ENCODE measurements around the gene CWC22.

- TF ChIP-seq EP300 (IDR thresholded peaks at IDR 0.05) = no peak
- TF ChIP-seq, protein P1, sequence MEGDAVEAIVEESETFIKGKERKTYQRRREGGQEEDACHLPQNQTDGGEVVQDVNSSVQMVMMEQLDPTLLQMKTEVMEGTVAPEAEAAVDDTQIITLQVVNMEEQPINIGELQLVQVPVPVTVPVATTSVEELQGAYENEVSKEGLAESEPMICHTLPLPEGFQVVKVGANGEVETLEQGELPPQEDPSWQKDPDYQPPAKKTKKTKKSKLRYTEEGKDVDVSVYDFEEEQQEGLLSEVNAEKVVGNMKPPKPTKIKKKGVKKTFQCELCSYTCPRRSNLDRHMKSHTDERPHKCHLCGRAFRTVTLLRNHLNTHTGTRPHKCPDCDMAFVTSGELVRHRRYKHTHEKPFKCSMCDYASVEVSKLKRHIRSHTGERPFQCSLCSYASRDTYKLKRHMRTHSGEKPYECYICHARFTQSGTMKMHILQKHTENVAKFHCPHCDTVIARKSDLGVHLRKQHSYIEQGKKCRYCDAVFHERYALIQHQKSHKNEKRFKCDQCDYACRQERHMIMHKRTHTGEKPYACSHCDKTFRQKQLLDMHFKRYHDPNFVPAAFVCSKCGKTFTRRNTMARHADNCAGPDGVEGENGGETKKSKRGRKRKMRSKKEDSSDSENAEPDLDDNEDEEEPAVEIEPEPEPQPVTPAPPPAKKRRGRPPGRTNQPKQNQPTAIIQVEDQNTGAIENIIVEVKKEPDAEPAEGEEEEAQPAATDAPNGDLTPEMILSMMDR (IDR thresholded peaks at IDR 0.05) = no peak
- TF ChIP-seq POLR2A (IDR thresholded peaks at IDR 0.05) = no peak
- no peak for TF ChIP-seq POLR2AphosphoS5 (IDR thresholded peaks at IDR 0.05)
Observed at GRCh38 chr2:180015951-180016709, 9.0 kb upstream of the CWC22 start.

Data from gastroesophageal sphincter (tissue), 3 donors.